SU-DHL-6 (cell line): ENCODE results near the gene GRID1.

Experiments
- EZH2phosphoT487 ChIP-seq: fragments of 200-600 bp; sonication (generic), shearing (Covaris generic); conservative IDR thresholded peaks from 2 replicates; pipeline ENCODE4 v1.6.1; 2018; ENCODE audit warnings: mild to moderate bottlenecking, antibody characterized with exemption, low read length, moderate library complexity, mixed read lengths
- TF ChIP-seq, protein P1 (sequence below): fragments of 200-600 bp; sonication (generic); IDR thresholded peaks from one replicate; pipeline ENCODE4 v1.5.1; 2017; ENCODE audit warnings: antibody characterized with exemption, mild to moderate bottlenecking, low read length, moderate library complexity; ENCODE audit not compliant: insufficient read depth, poor library complexity, severe bottlenecking

DNA sequence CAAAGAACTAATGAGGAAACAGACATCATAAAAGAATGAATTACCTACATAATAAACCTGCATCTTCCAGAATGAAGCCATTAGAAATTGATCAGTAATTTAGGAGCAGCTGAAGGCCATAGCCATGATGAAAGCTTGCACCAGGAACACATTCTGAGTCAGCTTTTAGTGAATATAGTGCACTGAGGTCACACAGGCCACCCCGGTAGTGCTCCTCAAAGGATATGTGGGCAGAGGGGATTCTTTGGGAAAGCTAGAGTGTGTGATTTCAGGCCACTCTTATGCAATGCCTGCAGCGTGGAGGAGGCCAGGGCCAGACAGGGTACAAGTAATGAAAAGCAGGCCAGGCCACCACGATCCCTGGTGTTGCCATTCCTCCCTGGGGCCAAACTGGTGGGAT, 451.9 kb downstream of the GRID1 start:
- TF ChIP-seq, protein P1, sequence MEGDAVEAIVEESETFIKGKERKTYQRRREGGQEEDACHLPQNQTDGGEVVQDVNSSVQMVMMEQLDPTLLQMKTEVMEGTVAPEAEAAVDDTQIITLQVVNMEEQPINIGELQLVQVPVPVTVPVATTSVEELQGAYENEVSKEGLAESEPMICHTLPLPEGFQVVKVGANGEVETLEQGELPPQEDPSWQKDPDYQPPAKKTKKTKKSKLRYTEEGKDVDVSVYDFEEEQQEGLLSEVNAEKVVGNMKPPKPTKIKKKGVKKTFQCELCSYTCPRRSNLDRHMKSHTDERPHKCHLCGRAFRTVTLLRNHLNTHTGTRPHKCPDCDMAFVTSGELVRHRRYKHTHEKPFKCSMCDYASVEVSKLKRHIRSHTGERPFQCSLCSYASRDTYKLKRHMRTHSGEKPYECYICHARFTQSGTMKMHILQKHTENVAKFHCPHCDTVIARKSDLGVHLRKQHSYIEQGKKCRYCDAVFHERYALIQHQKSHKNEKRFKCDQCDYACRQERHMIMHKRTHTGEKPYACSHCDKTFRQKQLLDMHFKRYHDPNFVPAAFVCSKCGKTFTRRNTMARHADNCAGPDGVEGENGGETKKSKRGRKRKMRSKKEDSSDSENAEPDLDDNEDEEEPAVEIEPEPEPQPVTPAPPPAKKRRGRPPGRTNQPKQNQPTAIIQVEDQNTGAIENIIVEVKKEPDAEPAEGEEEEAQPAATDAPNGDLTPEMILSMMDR = no peak
- TF ChIP-seq EZH2phosphoT487 = no peak
